Epithelial cell of esophagus (primary cell): ENCODE data around the gene DIS3L.

Experiments used
- DNase-seq: peaks from one replicate; pipeline ENCODE4 v3.0.0; 2010; ENCODE audit warnings: low read depth
- H3K4me3 ChIP-seq: 2 replicates; pipeline ENCODE4 v1.5.1; 2011; ENCODE audit warnings: mild to moderate bottlenecking, low read length, control low read depth
- TF ChIP-seq, protein P1 (sequence below): IDR thresholded peaks from 2 replicates; pipeline ENCODE4 v1.5.1; 2011; ENCODE audit warnings: low read depth, mild to moderate bottlenecking, low read length, control low read depth, inconsistent platforms; ENCODE audit not compliant: insufficient read depth; ENCODE audit errors: missing control alignments

Gene DIS3L

DNA sequence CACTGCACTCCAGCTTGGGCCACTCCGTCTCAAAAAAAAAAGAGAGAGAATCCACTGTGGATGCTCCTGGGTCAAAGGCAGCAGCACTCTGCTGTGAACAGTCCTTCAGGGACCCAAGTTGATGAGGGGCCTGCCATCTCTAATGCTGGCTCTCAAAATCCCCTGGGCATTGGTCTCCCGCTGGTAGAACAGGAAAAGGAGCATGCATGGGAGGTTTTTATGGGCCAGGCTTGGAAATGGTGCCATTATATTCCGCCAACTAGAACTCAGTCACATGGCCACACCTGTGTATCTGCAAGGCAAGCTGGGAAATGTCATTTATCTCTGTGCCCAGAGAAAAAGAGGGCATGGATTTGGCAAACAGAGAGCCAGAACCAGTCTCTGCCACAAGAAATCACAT lies 3.4 kb upstream of the DIS3L start:
- TF ChIP-seq, protein P1, sequence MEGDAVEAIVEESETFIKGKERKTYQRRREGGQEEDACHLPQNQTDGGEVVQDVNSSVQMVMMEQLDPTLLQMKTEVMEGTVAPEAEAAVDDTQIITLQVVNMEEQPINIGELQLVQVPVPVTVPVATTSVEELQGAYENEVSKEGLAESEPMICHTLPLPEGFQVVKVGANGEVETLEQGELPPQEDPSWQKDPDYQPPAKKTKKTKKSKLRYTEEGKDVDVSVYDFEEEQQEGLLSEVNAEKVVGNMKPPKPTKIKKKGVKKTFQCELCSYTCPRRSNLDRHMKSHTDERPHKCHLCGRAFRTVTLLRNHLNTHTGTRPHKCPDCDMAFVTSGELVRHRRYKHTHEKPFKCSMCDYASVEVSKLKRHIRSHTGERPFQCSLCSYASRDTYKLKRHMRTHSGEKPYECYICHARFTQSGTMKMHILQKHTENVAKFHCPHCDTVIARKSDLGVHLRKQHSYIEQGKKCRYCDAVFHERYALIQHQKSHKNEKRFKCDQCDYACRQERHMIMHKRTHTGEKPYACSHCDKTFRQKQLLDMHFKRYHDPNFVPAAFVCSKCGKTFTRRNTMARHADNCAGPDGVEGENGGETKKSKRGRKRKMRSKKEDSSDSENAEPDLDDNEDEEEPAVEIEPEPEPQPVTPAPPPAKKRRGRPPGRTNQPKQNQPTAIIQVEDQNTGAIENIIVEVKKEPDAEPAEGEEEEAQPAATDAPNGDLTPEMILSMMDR, result no peak
- DNase-seq, result no peak
- no peak overlapping the region for H3K4me3 ChIP-seq

DNA sequence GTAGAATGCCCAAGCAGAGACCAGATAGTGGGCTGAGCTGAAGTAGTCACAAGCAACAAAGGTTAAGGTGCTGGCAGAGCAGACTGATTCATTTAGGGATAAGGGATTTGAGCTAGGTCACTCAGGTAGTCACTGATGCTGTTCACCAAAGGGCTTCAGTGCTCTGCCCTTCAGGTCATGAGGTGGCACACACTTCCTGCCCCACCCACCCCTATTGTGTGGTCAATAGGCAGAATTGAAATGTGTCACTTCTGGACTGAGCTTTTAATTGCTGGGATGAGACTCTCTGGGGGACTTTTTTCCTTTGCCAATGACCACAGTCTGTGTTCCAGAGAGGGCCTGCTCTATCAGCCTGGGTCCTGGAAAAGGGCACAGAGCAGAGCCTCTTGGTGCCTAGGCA lies 2.9 kb upstream of the DIS3L start:
- TF ChIP-seq, protein P1, result no peak
- no peak overlapping the region for H3K4me3 ChIP-seq
- DNase-seq, result no peak

- H3K4me3 ChIP-seq, result no peak overlapping the region
- TF ChIP-seq, protein P1, result no peak
- DNase-seq, result no peak
Measured at GRCh38 chr15:66291816-66292570, 1.4 kb upstream of the DIS3L start.

DNA sequence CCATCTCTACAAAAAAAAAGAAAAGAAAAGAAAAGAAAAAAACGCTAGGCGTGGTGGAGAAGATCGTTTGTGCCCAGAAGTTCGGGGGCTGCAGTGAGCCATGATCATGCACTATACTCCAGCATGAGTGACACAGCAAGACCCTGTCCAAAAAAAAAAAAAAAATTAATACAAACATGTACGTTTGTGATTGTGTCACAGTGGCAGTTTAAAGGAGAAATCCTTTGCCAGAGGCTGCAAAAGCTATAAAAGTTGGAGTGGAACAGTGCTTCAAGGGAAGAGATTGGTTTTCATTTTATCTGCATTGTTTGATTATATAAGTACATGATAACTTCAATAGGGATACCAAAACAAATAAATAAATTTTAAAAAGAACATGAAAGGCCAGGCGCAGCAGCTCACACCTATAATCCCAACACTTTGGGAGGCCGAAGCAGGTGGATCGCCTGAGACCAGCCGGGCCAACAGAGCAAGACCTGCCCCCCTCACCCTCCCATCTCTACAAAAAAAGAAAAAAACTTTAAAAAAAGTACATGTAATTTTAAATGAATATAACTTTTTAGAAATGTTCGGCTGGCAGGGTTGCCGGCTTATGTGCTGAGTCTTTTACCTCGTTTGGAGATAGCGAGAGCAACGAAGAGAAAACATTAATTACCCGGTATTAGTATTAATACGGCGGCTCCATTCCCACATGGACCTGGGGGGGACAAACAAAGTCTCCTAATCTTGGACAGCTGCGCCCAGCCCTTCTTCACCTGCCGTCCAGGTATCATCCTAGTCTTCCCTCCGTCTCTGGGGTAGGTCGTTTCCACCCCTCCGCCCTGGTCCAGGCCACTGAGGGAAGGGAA lies 573 bp upstream of the DIS3L start:
- TF ChIP-seq, protein P1, result no peak
- no peak for DNase-seq
- H3K4me3 ChIP-seq, result peak overlapping the region; percentile 57

DNA sequence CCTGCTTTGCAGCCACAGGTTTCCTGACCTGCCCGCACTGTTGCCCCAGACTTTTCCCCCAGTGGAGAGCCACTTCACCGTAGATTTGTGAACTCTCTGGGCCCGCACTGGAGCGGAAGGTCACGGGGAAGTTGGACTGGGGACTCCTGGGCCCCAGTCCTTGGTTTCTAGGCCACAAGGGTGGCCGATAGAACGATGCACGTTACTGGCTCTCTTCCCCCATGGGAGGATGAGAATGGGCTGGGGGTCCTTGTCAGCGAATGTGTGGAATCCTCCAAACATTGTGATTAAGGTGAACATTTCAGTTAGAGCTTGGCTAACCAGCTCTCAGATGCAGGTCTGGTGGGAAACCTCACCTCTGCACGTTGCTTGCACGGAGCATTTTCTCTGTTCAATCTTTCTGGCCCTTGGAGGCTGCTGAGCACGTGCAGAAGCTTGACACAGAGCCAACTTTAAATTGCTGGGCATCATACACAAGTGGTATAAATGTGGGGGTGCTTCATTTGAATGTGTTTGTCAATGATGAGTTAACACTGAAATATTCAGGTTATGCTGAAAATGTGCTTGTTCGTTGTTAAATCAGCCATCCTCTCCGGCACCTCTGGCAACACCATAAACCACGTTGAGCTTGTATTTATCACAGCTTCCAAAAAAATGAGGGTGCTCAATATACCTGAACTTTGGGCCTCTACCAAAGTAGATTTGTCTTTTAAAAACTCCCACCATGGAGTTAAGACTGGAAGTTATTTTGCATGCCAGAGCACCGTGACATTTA lies 976 bp downstream of the DIS3L start:
- peak; percentile 42 for DNase-seq
- H3K4me3 ChIP-seq, result peak overlapping the region; percentile 57

GRCh38 chr15:66294932-66295235 lies 1.5 kb downstream of the DIS3L start:
- no peak overlapping the region for H3K4me3 ChIP-seq
- DNase-seq, result peak; percentile 23
- TF ChIP-seq, protein P1, result no peak

More for the DNA sequence above, 976 bp downstream of the DIS3L start:
- TF ChIP-seq, protein P1, result no peak
